Measurements from ENCODE around the gene ATP1B3. TPM values are rescaled to one million over a fixed set of nuclear protein-coding genes. Genes with fewer than 3 reads are reported as not detected.
"Not testable (repeated sequence)": the region's sequence is repeated elsewhere in the genome, so short reads cannot be mapped to it uniquely, and the experiment has no call there.

The ATP1B3 gene
- total RNA-seq, 5 donors from 2014 or later (not counting 1 experiment from before 2014, with no cell fraction given), result 28.7 to 41.4 (median 35.3) TPM

- POLR2A ChIA-PET, CTCF ChIA-PET: not testable (repeated sequence)
Observed at GRCh38 chr3:141848159-141848748, 28.2 kb upstream of the ATP1B3 start.

GRCh38 chr3:141849056-141849815 lies 27.2 kb upstream of the ATP1B3 start:
- Mint-ChIP-seq H3K27ac (no peak overlapping the region), H3K4me3 (no peak overlapping the region), H3K27me3 (peaks cover 0 to 6% of the 10 kb centered on the region in 2 donors), H3K4me1 (no peaks in the 10 kb centered on the region), H3K36me3 (no peaks in the 10 kb centered on the region), H3K9me3 (no peaks in the 10 kb centered on the region)
- POLR2A ChIA-PET, result interaction anchor here in 1 of 2 donors (0.6 kb wide), 2 partner anchors 39 to 757 kb away, joined by 3 read pairs; no protein-coding TSS in a partner anchor
- no peak for ATAC-seq (replicated peaks in 1 of 4)
- Histone ChIP-seq H3K9me3 (no peaks in the 10 kb centered on the region), H3K36me3 (ENCODE audit: control insufficient read depth in 2 of 2, extremely low read depth in 1 of 2, insufficient read depth in 1 of 2, low read length in 1 of 2) (no peaks in the 10 kb centered on the region), H3K4me3 (ENCODE audit: control insufficient read depth in 1 of 2, extremely low read depth in 1 of 2, low read length in 1 of 2) (no peak overlapping the region), H3K27ac (ENCODE audit: low read length) (no peak overlapping the region), H3K27me3 (replicated peaks in 1 of 2; ENCODE audit: control insufficient read depth in 2 of 2, extremely low read depth in 1 of 2, insufficient read depth in 2 of 2, low read length in 1 of 2) (peaks cover 0 to 4% of the 10 kb centered on the region in 2 experiments), H3K4me1 (ENCODE audit: control insufficient read depth in 1 of 2, extremely low read depth in 1 of 2, insufficient read depth in 2 of 2, low read length in 2 of 2) (no peaks in the 10 kb centered on the region)
- DNase-seq, result no peak
- CTCF ChIA-PET, result interaction anchor here in 1 of 2 donors (0.7 kb wide), 1 partner anchor 25 kb away, joined by 3 read pairs; no protein-coding TSS in a partner anchor
- 67% methylated on average over 11 of the region's 11 CpGs for WGBS (ENCODE audit: insufficient coverage)

More at GRCh38 chr3:141848159-141848748, 28.2 kb upstream of the ATP1B3 start:
- not testable (repeated sequence) for H3K4me1 ChIP-seq (ENCODE audit: control insufficient read depth in 1 of 2, extremely low read depth in 1 of 2, insufficient read depth in 2 of 2, low read length in 2 of 2); ATAC-seq (replicated peaks in 1 of 4); H3K27ac Mint-ChIP-seq; H3K4me3 ChIP-seq (ENCODE audit: control insufficient read depth in 1 of 2, extremely low read depth in 1 of 2, low read length in 1 of 2); H3K27me3 ChIP-seq (replicated peaks in 1 of 2; ENCODE audit: control insufficient read depth in 2 of 2, extremely low read depth in 1 of 2, insufficient read depth in 2 of 2, low read length in 1 of 2); H3K27ac ChIP-seq (ENCODE audit: low read length); DNase-seq; H3K9me3 ChIP-seq; H3K27me3 Mint-ChIP-seq; H3K9me3 Mint-ChIP-seq; H3K4me1 Mint-ChIP-seq; H3K36me3 ChIP-seq (ENCODE audit: control insufficient read depth in 2 of 2, extremely low read depth in 1 of 2, insufficient read depth in 1 of 2, low read length in 1 of 2); H3K4me3 Mint-ChIP-seq; H3K36me3 Mint-ChIP-seq
- 86% methylated on average over 1 of the region's 5 CpGs for WGBS (ENCODE audit: insufficient coverage)

- ATAC-seq (replicated peaks in 1 of 4), result no peak
- peaks cover 0 to 6% of the 10 kb centered on the region in 2 donors for H3K27me3 Mint-ChIP-seq
- H3K4me3 Mint-ChIP-seq, result no peak overlapping the region
- ChIA-PET CTCF (interaction anchor here in 1 of 2 donors (0.6 kb wide), 1 partner anchor 178 kb away, joined by 3 read pairs; no protein-coding TSS in a partner anchor), POLR2A (no interaction called here)
- no peaks in the 10 kb centered on the region for H3K36me3 Mint-ChIP-seq
- H3K27ac ChIP-seq (ENCODE audit: low read length), result no peak overlapping the region
- H3K27ac Mint-ChIP-seq, result no peak overlapping the region
- H3K9me3 Mint-ChIP-seq, result no peaks in the 10 kb centered on the region
- no peaks in the 10 kb centered on the region for H3K4me1 Mint-ChIP-seq
- no peak for DNase-seq
- H3K4me1 ChIP-seq (ENCODE audit: control insufficient read depth in 1 of 2, extremely low read depth in 1 of 2, insufficient read depth in 2 of 2, low read length in 2 of 2), result no peaks in the 10 kb centered on the region
- H3K36me3 ChIP-seq (ENCODE audit: control insufficient read depth in 2 of 2, extremely low read depth in 1 of 2, insufficient read depth in 1 of 2, low read length in 1 of 2), result no peaks in the 10 kb centered on the region
- H3K27me3 ChIP-seq (replicated peaks in 1 of 2; ENCODE audit: control insufficient read depth in 2 of 2, extremely low read depth in 1 of 2, insufficient read depth in 2 of 2, low read length in 1 of 2), result peaks cover 0 to 5% of the 10 kb centered on the region in 2 experiments
- H3K9me3 ChIP-seq, result no peaks in the 10 kb centered on the region
- WGBS (ENCODE audit: insufficient coverage), result 100% methylated on average over 2 of the region's 5 CpGs
- H3K4me3 ChIP-seq (ENCODE audit: control insufficient read depth in 1 of 2, extremely low read depth in 1 of 2, low read length in 1 of 2), result no peak overlapping the region
Observed at GRCh38 chr3:141851411-141851810, 25.0 kb upstream of the ATP1B3 start.

GRCh38 chr3:141853081-141853601 lies 23.3 kb upstream of the ATP1B3 start:
- H3K36me3 ChIP-seq (ENCODE audit: control insufficient read depth in 2 of 2, extremely low read depth in 1 of 2, insufficient read depth in 1 of 2, low read length in 1 of 2), result no peaks in the 10 kb centered on the region
- peaks cover 0 to 8% of the 10 kb centered on the region in 2 experiments for H3K27me3 ChIP-seq (replicated peaks in 1 of 2; ENCODE audit: control insufficient read depth in 2 of 2, extremely low read depth in 1 of 2, insufficient read depth in 2 of 2, low read length in 1 of 2)
- WGBS (ENCODE audit: insufficient coverage), result 85% methylated on average over 4 of the region's 4 CpGs
- H3K27ac ChIP-seq (ENCODE audit: low read length), result no peak overlapping the region
- no peaks in the 10 kb centered on the region for H3K36me3 Mint-ChIP-seq
- no peak overlapping the region for H3K4me3 Mint-ChIP-seq
- no peak overlapping the region for H3K4me3 ChIP-seq (ENCODE audit: control insufficient read depth in 1 of 2, extremely low read depth in 1 of 2, low read length in 1 of 2)
- H3K9me3 Mint-ChIP-seq, result no peaks in the 10 kb centered on the region
- ChIA-PET POLR2A (no interaction called here), CTCF (interaction anchor here in 1 of 2 donors (0.6 kb wide), 1 partner anchor 71 kb away, joined by 3 read pairs; no protein-coding TSS in a partner anchor)
- H3K9me3 ChIP-seq, result no peaks in the 10 kb centered on the region
- no peak overlapping the region for H3K27ac Mint-ChIP-seq
- H3K4me1 ChIP-seq (ENCODE audit: control insufficient read depth in 1 of 2, extremely low read depth in 1 of 2, insufficient read depth in 2 of 2, low read length in 2 of 2), result no peaks in the 10 kb centered on the region
- no peak for ATAC-seq (replicated peaks in 1 of 4)
- no peak for DNase-seq
- peaks cover 0 to 7% of the 10 kb centered on the region in 2 donors for H3K27me3 Mint-ChIP-seq
- no peaks in the 10 kb centered on the region for H3K4me1 Mint-ChIP-seq

- ATAC-seq (replicated peaks in 1 of 4), result no peak
- Mint-ChIP-seq H3K4me3 (no peak overlapping the region), H3K27ac (no peak overlapping the region), H3K36me3 (no peaks in the 10 kb centered on the region), H3K27me3 (peaks cover 0 to 7% of the 10 kb centered on the region in 2 donors), H3K9me3 (no peaks in the 10 kb centered on the region), H3K4me1 (no peaks in the 10 kb centered on the region)
- ChIA-PET POLR2A (no interaction called here), CTCF (interaction anchor here in 1 of 2 donors (0.6 kb wide), 1 partner anchor 71 kb away, joined by 3 read pairs; no protein-coding TSS in a partner anchor)
- 95% methylated on average over 7 of the region's 10 CpGs for WGBS (ENCODE audit: insufficient coverage)
- H3K27me3 ChIP-seq (replicated peaks in 1 of 2; ENCODE audit: control insufficient read depth in 2 of 2, extremely low read depth in 1 of 2, insufficient read depth in 2 of 2, low read length in 1 of 2), result peaks cover 0 to 8% of the 10 kb centered on the region in 2 experiments
- DNase-seq, result no peak
- H3K4me3 ChIP-seq (ENCODE audit: control insufficient read depth in 1 of 2, extremely low read depth in 1 of 2, low read length in 1 of 2), result no peak overlapping the region
- no peaks in the 10 kb centered on the region for H3K36me3 ChIP-seq (ENCODE audit: control insufficient read depth in 2 of 2, extremely low read depth in 1 of 2, insufficient read depth in 1 of 2, low read length in 1 of 2)
- H3K4me1 ChIP-seq (ENCODE audit: control insufficient read depth in 1 of 2, extremely low read depth in 1 of 2, insufficient read depth in 2 of 2, low read length in 2 of 2), result no peaks in the 10 kb centered on the region
- no peak overlapping the region for H3K27ac ChIP-seq (ENCODE audit: low read length)
- no peaks in the 10 kb centered on the region for H3K9me3 ChIP-seq
Observed at GRCh38 chr3:141853629-141854168, 22.7 kb upstream of the ATP1B3 start.

- Mint-ChIP-seq H3K27ac (no peak overlapping the region), H3K4me1 (no peaks in the 10 kb centered on the region), H3K36me3 (no peaks in the 10 kb centered on the region), H3K27me3 (peaks cover 0 to 6% of the 10 kb centered on the region in 2 donors), H3K4me3 (no peak overlapping the region), H3K9me3 (no peaks in the 10 kb centered on the region)
- ATAC-seq (replicated peaks in 1 of 4) (no peak), DNase-seq (no peak)
- Histone ChIP-seq H3K4me3 (ENCODE audit: control insufficient read depth in 1 of 2, extremely low read depth in 1 of 2, low read length in 1 of 2) (no peak overlapping the region), H3K36me3 (ENCODE audit: control insufficient read depth in 2 of 2, extremely low read depth in 1 of 2, insufficient read depth in 1 of 2, low read length in 1 of 2) (no peaks in the 10 kb centered on the region), H3K4me1 (ENCODE audit: control insufficient read depth in 1 of 2, extremely low read depth in 1 of 2, insufficient read depth in 2 of 2, low read length in 2 of 2) (no peaks in the 10 kb centered on the region), H3K9me3 (no peaks in the 10 kb centered on the region), H3K27ac (ENCODE audit: low read length) (no peak overlapping the region), H3K27me3 (replicated peaks in 1 of 2; ENCODE audit: control insufficient read depth in 2 of 2, extremely low read depth in 1 of 2, insufficient read depth in 2 of 2, low read length in 1 of 2) (peaks cover 0 to 8% of the 10 kb centered on the region in 2 experiments)
- POLR2A ChIA-PET, result interaction anchor here in 1 of 2 donors (0.6 kb wide), 1 partner anchor 129 kb away, joined by 3 read pairs; no protein-coding TSS in a partner anchor
- no CpG with 5 or more reads among the region's 1 CpG for WGBS (ENCODE audit: insufficient coverage)
- CTCF ChIA-PET, result interaction anchor here in 1 of 2 donors (1.2 kb wide), 1 partner anchor 20 kb away, joined by 4 read pairs; no protein-coding TSS in a partner anchor
Observed at GRCh38 chr3:141854599-141854998, 21.8 kb upstream of the ATP1B3 start.

All from T-cell (primary cell).